ENCODE results near the gene PTPN3.

Gene PTPN3

GRCh38 chr9:109329638-109330258 lies 168.4 kb downstream of the PTPN3 start:
- DNase-seq: no peak

- DNase-seq: peak; percentile 32
Observed at GRCh38 chr9:109328978-109329637, 169.0 kb downstream of the PTPN3 start.

All from NCI-H1092 treated with DMSO at 0.1 percent for 48 hours (cell line).